DOHH2 (cell line): ENCODE measurements around the gene UBE2QL1.

Experiments
- H3F3A ChIP-seq: fragments of 200-600 bp; sonication (generic), shearing (Covaris generic); 2 replicates; pipeline ENCODE4 v1.6.0; 2016; ENCODE audit warnings: antibody characterized with exemption, mild to moderate bottlenecking; ENCODE audit not compliant: control insufficient read depth, insufficient read depth
- H3K27ac ChIP-seq: fragments of 200-600 bp; sonication (generic); 2 replicates; pipeline ENCODE4 v1.5.1; 2014; ENCODE audit warnings: low read depth, mild to moderate bottlenecking, low read length, moderate library complexity
- H3K27me3 ChIP-seq: fragments of 200-600 bp; sonication (generic); 2 replicates; pipeline ENCODE4 v1.6.1; 2014; ENCODE audit warnings: mild to moderate bottlenecking, low read length, mixed read lengths; ENCODE audit not compliant: control insufficient read depth
- H3K36me3 ChIP-seq: fragments of 200-600 bp; sonication (generic); 2 replicates; pipeline ENCODE4 v1.6.1; 2014; ENCODE audit warnings: mild to moderate bottlenecking, low read length, moderate library complexity, mixed read lengths; ENCODE audit not compliant: control insufficient read depth
- H3K4me1 ChIP-seq: fragments of 200-600 bp; sonication (generic); 2 replicates; pipeline ENCODE4 v1.6.1; 2014; ENCODE audit warnings: mild to moderate bottlenecking, low read length, mixed read lengths; ENCODE audit not compliant: control insufficient read depth
- H3K4me2 ChIP-seq: fragments of 200-600 bp; sonication (generic); 2 replicates; pipeline ENCODE4 v1.6.0; 2014; ENCODE audit warnings: mild to moderate bottlenecking, low read length, moderate library complexity
- H3K4me3 ChIP-seq: fragments of 200-600 bp; sonication (generic); 2 replicates; pipeline ENCODE4 v1.5.1; 2014; ENCODE audit warnings: mild to moderate bottlenecking, low read length, mixed read lengths
- H3K79me2 ChIP-seq: fragments of 200-600 bp; sonication (generic); 2 replicates; pipeline ENCODE4 v1.6.1; 2014; ENCODE audit warnings: mild to moderate bottlenecking, low read length, mixed read lengths; ENCODE audit not compliant: control insufficient read depth
- H3K9me2 ChIP-seq: fragments of 200-600 bp; sonication (generic); replicated peaks from 2 replicates; pipeline ENCODE4 v1.6.1; 2014; ENCODE audit warnings: mild to moderate bottlenecking, low read length, mixed read lengths; ENCODE audit not compliant: control insufficient read depth
- H3K9me3 ChIP-seq: fragments of 200-600 bp; sonication (generic); 2 replicates; pipeline ENCODE4 v1.6.1; 2014; ENCODE audit warnings: antibody characterized with exemption, low read length, mixed read lengths; ENCODE audit not compliant: control insufficient read depth, insufficient read depth
- H4K20me1 ChIP-seq: fragments of 200-600 bp; sonication (generic); 2 replicates; pipeline ENCODE4 v1.6.0; 2014; ENCODE audit warnings: low read depth, mild to moderate bottlenecking, antibody characterized with exemption, low read length, moderate library complexity; ENCODE audit not compliant: control insufficient read depth, insufficient read depth
- CTCF ChIP-seq: fragments of 200-600 bp; sonication (generic); IDR thresholded peaks from one replicate; pipeline ENCODE4 v1.5.1; 2014; ENCODE audit warnings: antibody characterized with exemption, mild to moderate bottlenecking, low read depth, low read length; ENCODE audit not compliant: poor library complexity, severe bottlenecking
- EZH2phosphoT487 ChIP-seq: fragments of 200-600 bp; sonication (generic); IDR thresholded peaks from 2 replicates; pipeline ENCODE4 v1.6.1; 2017; ENCODE audit warnings: borderline replicate concordance, mild to moderate bottlenecking, antibody characterized with exemption, low read length, moderate library complexity, mixed read lengths

UBE2QL1 gene

GRCh38 chr5:6484446-6484845 is 35.8 kb downstream of the UBE2QL1 start:
- H3K36me3 ChIP-seq: no peaks in the 10 kb centered on the region
- H4K20me1 ChIP-seq: no peaks in the 10 kb centered on the region
- no peaks in the 10 kb centered on the region for H3K9me3 ChIP-seq
- H3K4me3 ChIP-seq: no peak overlapping the region
- peaks cover 20% of the 10 kb centered on the region for H3K4me1 ChIP-seq
- no peaks in the 10 kb centered on the region for H3K27me3 ChIP-seq
- H3F3A ChIP-seq: no peaks in the 10 kb centered on the region
- no peak overlapping the region for H3K27ac ChIP-seq
- H3K4me2 ChIP-seq: no peak overlapping the region
- TF ChIP-seq CTCF (no peak), EZH2phosphoT487 (no peak)
- no peaks in the 10 kb centered on the region for H3K9me2 ChIP-seq
- no peaks in the 10 kb centered on the region for H3K79me2 ChIP-seq

DNA sequence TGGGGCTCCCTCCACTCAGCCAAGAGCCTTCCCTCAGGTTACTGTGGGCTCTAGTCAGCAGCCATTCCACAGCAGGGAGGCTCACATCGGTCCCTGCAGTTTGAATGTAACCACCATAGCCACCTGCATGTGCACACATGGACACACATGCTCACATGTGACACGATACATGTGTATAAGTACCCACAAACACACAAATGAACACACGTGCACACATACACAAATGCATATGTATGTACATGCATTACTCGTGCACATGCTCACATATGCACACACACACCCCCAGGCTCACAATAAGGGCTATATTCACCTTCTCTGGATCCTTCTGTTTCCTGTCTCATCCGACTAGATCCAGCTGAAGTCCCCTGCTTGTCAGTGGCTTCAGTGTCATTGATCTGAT is 36.2 kb downstream of the UBE2QL1 start:
- H3K79me2 ChIP-seq: no peaks in the 10 kb centered on the region
- H3K4me1 ChIP-seq: peaks cover 20% of the 10 kb centered on the region
- no peaks in the 10 kb centered on the region for H3K9me3 ChIP-seq
- H3F3A ChIP-seq: no peaks in the 10 kb centered on the region
- TF ChIP-seq CTCF (no peak), EZH2phosphoT487 (no peak)
- no peaks in the 10 kb centered on the region for H3K36me3 ChIP-seq
- H3K27ac ChIP-seq: peak overlapping the region; percentile 41; the same call in 1 of the 2 replicates
- H3K27me3 ChIP-seq: no peaks in the 10 kb centered on the region
- no peak overlapping the region for H3K4me3 ChIP-seq
- H4K20me1 ChIP-seq: no peaks in the 10 kb centered on the region
- H3K9me2 ChIP-seq: no peaks in the 10 kb centered on the region
- H3K4me2 ChIP-seq: peak overlapping the region; percentile 41

DNA sequence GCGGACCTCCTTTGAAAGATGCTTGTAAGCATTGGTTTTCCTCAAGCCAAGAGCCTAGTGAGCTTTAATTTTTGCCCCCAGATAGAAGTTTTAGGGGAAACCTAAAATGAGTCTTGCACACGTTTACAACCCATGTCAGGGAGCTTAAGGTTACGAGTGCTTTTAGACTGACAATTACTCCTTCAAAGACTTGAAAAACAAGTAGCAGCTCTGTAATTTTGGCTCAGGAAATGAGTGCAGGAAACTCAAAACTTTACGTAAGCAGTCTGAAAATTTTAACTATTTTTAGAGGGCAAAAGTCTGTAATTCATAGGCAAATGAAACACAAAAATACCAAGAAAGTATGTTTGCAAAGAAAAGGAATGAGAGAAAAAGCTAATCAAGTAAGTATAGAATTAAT is 36.8 kb downstream of the UBE2QL1 start:
- Histone ChIP-seq H3K9me3 (no peaks in the 10 kb centered on the region), H3K27me3 (no peaks in the 10 kb centered on the region), H3K9me2 (no peaks in the 10 kb centered on the region), H3K4me1 (peaks cover 20% of the 10 kb centered on the region), H3K27ac (peak overlapping the region; percentile 41; the same call in 1 of the 2 replicates), H3F3A (no peaks in the 10 kb centered on the region), H4K20me1 (no peaks in the 10 kb centered on the region), H3K4me2 (peak overlapping the region; percentile 41), H3K79me2 (no peaks in the 10 kb centered on the region), H3K4me3 (0 out of 2 replicates have a peak overlapping the region, but pooled peaks have one; percentile 10), H3K36me3 (no peaks in the 10 kb centered on the region)
- no peak for TF ChIP-seq EZH2phosphoT487
- TF ChIP-seq CTCF: no peak

- Histone ChIP-seq H3K27ac (peak overlapping the region; percentile 41; the same call in 1 of the 2 replicates), H3F3A (no peaks in the 10 kb centered on the region), H3K9me3 (no peaks in the 10 kb centered on the region), H4K20me1 (no peaks in the 10 kb centered on the region), H3K27me3 (no peaks in the 10 kb centered on the region), H3K4me3 (no peak overlapping the region), H3K4me1 (peaks cover 20% of the 10 kb centered on the region), H3K79me2 (no peaks in the 10 kb centered on the region), H3K4me2 (peak overlapping the region; percentile 41; the same call in 1 of the 2 replicates), H3K36me3 (no peaks in the 10 kb centered on the region), H3K9me2 (no peaks in the 10 kb centered on the region)
- TF ChIP-seq EZH2phosphoT487 (no peak), CTCF (no peak)
Observed at GRCh38 chr5:6486074-6486473, 37.4 kb downstream of the UBE2QL1 start.
